ENCODE measurements around the gene TMEM63C.

Gene TMEM63C

DNA sequence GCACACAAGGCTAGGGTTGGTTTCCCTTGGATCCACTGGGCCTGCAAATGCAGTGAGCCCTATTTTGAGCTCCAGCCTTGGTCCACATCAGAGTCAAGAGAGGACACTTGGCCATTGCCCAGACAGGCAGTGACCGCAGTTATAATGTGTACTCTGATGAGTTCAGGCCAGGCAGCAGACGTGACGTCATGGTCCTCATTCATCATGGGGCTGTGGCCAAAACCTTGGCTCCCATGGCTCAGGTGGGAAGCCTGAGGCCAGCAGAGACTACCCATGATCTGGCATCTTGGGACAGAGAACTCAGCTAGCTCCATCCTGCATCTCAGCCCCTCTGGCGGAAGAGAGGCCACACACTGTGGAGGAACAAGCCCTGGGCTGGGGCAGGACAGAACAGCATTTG lies 16.4 kb downstream of the TMEM63C start:
- DNase-seq (ENCODE audit: extremely low read depth, low read depth): no peak
- TF ChIP-seq, protein P1, sequence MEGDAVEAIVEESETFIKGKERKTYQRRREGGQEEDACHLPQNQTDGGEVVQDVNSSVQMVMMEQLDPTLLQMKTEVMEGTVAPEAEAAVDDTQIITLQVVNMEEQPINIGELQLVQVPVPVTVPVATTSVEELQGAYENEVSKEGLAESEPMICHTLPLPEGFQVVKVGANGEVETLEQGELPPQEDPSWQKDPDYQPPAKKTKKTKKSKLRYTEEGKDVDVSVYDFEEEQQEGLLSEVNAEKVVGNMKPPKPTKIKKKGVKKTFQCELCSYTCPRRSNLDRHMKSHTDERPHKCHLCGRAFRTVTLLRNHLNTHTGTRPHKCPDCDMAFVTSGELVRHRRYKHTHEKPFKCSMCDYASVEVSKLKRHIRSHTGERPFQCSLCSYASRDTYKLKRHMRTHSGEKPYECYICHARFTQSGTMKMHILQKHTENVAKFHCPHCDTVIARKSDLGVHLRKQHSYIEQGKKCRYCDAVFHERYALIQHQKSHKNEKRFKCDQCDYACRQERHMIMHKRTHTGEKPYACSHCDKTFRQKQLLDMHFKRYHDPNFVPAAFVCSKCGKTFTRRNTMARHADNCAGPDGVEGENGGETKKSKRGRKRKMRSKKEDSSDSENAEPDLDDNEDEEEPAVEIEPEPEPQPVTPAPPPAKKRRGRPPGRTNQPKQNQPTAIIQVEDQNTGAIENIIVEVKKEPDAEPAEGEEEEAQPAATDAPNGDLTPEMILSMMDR (IDR thresholded peaks at IDR 0.05; ENCODE audit: low read depth, low read length, missing control alignments): no peak
- no peak overlapping the region for H3K4me3 ChIP-seq (replicated peaks; ENCODE audit: low read depth, low read length)

- no peak overlapping the region for H3K4me3 ChIP-seq (replicated peaks; ENCODE audit: low read depth, low read length)
- TF ChIP-seq, protein P1 (IDR thresholded peaks at IDR 0.05; ENCODE audit: low read depth, low read length, missing control alignments): no peak
- no peak for DNase-seq (ENCODE audit: extremely low read depth, low read depth)
These were observed 17.0 kb downstream of the TMEM63C start for GRCh38 chr14:77198561-77198960.

DNA sequence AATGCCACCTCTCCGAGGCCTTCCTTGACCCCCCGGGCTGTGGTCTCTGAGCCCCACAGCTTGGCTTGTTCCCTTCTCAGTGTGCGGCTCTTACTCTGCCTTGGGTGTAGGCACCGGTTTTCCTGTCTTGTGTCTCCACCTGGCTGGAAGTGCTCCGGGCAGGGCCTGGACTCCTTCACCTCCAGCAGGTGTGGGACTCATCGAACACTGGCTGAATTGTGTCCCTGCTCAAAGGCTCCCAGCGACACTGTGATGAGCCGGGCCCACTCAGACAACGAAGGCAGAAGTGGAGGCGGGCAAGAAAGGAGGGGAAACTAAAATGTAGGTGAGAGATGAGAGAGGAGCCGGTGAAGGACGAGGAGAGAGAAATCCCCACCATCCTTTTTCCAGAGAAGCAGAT lies 18.0 kb downstream of the TMEM63C start:
- DNase-seq (ENCODE audit: extremely low read depth, low read depth): no peak
- H3K4me3 ChIP-seq (replicated peaks; ENCODE audit: low read depth, low read length): no peak overlapping the region
- TF ChIP-seq, protein P1 (IDR thresholded peaks at IDR 0.05; ENCODE audit: low read depth, low read length, missing control alignments): no peak

GRCh38 chr14:77200406-77200985 lies 18.9 kb downstream of the TMEM63C start:
- H3K4me3 ChIP-seq (replicated peaks; ENCODE audit: low read depth, low read length): no peak overlapping the region
- no peak for DNase-seq (ENCODE audit: extremely low read depth, low read depth)
- TF ChIP-seq, protein P1 (IDR thresholded peaks at IDR 0.05; ENCODE audit: low read depth, low read length, missing control alignments): no peak

DNA sequence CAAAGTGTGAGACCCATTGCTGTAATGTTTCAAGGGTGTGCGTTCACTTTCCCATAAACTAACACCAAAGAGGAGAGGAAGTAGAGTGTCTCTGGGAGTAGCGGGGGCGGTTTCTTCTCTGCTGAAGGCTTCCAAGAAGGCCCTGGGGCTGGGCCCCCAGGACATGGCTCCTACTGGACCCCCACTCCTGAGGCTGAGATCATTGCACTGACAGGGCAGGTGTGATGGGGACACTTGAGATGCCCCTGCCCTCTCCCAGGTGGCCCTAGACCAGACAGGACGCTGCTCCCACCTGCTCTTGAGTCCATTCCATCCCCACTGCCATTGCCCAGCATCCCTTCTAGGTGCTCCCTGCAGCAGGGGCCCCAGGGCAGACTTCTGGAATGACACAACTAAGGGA lies 20.1 kb downstream of the TMEM63C start:
- TF ChIP-seq, protein P1 (IDR thresholded peaks at IDR 0.05; ENCODE audit: low read depth, low read length, missing control alignments): no peak
- no peak overlapping the region for H3K4me3 ChIP-seq (replicated peaks; ENCODE audit: low read depth, low read length)
- DNase-seq (ENCODE audit: extremely low read depth, low read depth): no peak

GRCh38 chr14:77203611-77204458 lies 22.2 kb downstream of the TMEM63C start:
- TF ChIP-seq, protein P1 (IDR thresholded peaks at IDR 0.05; ENCODE audit: low read depth, low read length, missing control alignments): no peak
- H3K4me3 ChIP-seq (replicated peaks; ENCODE audit: low read depth, low read length): no peak overlapping the region
- DNase-seq (ENCODE audit: extremely low read depth, low read depth): no peak

Measured in HFF-Myc (cell line).